ENCODE measurements around the gene RASSF5.

Gene RASSF5, protein sequence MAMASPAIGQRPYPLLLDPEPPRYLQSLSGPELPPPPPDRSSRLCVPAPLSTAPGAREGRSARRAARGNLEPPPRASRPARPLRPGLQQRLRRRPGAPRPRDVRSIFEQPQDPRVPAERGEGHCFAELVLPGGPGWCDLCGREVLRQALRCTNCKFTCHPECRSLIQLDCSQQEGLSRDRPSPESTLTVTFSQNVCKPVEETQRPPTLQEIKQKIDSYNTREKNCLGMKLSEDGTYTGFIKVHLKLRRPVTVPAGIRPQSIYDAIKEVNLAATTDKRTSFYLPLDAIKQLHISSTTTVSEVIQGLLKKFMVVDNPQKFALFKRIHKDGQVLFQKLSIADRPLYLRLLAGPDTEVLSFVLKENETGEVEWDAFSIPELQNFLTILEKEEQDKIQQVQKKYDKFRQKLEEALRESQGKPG

DNA sequence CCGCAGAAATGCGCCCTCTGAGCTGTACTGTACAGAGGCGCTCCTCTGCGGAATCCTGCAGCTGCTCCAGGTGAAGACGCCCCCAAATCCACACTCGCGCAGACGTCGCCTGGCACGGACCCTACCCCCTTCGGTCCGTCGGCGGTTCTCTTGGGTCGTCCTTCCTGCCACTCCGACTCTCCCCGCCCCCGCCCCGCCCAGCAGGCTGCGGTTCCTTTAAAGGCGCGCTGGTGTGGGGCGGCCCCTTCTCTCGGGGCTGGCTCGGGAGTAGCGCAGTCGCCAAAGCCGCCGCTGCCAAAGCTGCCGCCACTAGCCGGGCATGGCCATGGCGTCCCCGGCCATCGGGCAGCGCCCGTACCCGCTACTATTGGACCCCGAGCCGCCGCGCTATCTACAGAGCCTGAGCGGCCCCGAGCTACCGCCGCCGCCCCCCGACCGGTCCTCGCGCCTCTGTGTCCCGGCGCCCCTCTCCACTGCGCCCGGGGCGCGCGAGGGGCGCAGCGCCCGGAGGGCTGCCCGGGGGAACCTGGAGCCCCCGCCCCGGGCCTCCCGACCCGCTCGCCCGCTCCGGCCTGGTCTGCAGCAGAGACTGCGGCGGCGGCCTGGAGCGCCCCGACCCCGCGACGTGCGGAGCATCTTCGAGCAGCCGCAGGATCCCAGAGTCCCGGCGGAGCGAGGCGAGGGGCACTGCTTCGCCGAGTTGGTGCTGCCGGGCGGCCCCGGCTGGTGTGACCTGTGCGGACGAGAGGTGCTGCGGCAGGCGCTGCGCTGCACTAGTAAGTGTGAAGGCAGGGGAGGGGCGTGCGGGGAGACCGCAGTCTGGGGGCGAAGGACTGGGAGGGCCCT lies at the start of gene RASSF5:
RASSF5 (plus strand) TSS at position 248 of the 846 bp plus-strand sequence; CDS start at position 320, 72 bp downstream.
- no peak for DNase-seq (ENCODE audit: low read depth, low spot score)

DNA sequence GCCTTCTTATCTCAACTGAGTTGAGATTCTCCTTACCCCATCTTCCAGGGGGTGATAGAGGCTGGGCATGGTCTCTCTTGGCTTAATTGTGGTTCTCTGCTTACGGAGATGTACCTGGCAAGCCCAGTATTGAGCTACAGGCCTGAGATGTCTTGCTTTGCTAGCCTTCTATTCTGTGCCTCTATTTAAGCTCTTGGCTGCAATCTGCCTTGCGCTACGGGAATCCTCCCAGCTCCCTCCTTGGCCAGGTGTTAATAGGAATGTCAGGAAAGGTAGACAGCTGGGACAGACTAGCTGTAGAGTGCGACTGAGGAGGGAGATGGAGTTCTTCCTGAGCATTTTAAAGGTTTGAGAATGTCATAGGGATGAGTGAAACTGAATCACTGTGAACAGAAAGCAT lies 47.6 kb upstream of the RASSF5 start:
- no peak for DNase-seq (ENCODE audit: low read depth, low spot score)

DNA sequence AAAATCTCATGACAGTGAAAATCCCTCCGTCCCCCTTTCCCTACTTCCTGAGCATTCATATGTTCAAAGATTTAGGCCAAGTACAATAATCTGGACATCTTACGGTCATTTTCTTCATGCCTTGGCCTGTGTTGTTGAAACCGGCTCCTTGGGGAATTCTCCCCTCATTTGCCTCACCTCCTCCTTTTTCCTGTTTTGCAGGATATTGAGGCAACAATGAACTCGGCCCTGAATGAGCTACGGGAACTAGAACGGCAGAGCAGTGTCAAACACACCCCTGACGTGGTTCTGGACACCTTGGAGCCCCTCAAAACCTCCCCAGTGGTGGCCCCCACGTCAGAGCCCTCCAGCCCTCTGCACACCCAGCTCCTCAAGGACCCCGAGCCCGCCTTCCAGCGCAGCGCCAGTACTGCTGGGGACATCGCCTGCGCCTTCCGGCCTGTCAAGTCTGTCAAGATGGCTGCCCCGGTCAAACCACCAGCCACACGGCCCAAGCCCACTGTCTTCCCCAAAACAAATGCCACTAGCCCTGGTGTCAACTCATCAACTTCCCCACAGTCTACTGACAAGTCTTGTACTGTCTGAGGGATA lies 46.4 kb upstream of the RASSF5 start:
- DNase-seq (ENCODE audit: low read depth, low spot score): no peak

DNA sequence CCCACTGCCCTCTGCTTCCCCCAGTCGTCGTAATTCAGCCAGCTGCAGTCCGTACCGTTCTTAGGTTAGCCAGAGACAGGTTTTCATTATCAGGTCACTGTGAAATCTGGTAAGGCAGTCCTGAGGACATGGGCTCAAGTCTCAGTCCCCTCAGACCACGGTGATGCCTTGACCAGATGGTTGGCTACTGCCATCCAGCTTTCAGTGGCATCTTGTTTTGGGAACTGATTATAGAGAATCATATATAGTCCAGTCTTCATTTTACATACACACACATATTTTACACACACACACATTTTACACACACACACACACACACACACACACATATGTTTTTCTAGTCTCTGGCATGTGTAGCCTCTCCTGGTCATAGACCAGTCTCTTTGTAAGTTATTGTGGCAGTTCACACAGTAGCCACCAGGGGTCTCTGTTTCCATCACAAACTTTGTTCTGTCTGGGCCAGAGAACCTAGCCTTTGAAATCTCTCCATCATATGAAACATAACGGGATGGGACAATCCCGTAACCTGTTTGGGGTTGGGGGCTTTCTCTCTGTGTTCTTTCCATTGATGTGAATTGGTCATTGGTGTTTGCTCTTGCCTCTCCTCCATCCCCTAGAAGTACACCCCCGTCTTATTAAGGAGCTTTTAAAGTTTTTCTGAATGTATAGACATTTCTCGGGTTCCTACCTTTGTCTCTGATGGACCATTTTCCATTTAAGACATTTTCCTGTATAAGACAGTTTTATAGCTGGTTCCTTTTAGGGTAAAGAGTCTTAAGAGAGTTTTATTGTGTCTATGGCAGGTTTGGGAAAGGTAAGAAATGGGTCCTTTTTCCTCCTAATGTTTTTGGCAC lies 45.5 kb upstream of the RASSF5 start:
- DNase-seq (ENCODE audit: low read depth, low spot score): no peak

DNA sequence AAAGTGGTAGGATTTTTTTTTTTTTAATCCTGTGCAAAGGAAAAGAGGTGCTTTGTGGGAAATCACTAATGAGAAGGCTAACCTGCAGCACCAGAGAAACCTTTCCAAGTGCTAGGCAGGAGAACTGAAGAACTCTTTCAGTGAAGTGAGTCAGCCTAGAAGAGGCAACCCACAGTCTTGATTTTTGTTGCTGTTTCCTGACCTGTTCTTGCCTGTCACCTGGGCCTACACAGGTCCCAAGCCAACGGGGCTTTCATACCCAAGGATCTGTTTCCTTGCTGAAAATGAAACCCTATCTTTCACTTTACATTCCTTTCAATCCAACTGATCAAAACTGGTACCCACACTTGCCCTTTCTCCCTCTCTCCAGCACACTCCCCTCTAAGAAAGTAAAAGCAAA lies 44.2 kb upstream of the RASSF5 start:
- no peak for DNase-seq (ENCODE audit: low read depth, low spot score)

DNA sequence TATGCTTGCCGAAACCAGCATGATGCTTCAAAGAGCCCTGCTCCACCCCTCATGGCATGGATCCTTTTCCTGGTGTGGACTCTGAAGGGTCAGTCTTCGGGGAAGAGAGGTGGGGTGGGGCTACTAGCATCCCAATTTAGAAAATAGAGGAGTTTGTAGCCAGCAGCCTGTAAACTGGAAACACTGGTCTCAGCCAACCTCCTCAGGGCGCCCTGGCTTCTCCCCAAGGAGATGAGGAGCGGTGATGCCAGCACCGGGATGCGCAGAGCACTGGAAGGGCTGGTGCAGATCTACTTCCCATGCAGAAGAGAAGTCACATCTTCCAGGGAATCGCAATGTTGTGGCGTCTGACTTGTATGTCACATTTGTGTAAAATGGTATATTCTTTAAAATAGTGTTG lies 43.4 kb upstream of the RASSF5 start:
- DNase-seq (ENCODE audit: low read depth, low spot score): no peak

DNA sequence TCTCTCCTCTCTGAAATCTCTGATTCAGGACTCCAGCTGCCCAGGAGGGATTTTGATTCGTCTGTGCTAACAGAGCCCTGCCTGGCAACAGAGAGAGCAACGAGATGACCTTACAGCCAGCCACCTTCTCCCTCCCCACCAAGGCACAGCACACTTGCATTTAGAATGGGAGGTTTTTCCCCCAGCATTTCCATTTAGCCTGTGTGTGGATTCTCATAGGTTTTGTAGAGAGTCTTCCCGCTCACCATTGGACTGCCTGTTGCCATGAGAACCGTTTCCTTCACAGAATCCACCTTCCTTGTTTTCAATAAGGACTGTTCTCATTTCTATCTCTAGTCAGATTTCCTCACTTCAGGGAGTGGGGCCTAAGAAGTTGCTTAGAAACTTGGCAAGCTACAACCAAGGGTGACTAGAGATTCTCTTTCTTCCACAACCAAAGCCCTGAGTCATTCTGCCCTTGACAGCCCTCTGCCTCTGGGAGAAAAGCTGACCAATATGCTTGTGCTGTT lies 42.8 kb upstream of the RASSF5 start:
- no peak for DNase-seq (ENCODE audit: low read depth, low spot score)

DNA sequence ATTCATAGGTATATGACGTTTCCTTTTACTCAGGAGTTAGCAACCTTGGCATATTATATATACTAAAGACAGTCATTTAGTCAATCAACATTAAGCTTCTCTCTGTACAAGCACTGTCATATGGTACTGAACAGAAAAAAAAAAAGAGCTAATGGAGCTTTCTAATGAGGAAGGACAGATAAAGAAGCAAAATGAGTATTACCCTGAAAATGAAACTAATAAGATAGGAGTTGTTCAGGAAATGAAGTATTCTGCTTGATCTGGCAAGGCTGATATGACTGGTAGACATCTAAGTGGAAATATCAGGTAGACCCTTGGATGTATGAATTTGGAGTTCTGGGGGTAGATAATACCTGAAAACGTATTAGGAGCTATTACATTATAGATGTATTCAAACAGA lies 41.4 kb upstream of the RASSF5 start:
- DNase-seq (ENCODE audit: low read depth, low spot score): no peak

DNA sequence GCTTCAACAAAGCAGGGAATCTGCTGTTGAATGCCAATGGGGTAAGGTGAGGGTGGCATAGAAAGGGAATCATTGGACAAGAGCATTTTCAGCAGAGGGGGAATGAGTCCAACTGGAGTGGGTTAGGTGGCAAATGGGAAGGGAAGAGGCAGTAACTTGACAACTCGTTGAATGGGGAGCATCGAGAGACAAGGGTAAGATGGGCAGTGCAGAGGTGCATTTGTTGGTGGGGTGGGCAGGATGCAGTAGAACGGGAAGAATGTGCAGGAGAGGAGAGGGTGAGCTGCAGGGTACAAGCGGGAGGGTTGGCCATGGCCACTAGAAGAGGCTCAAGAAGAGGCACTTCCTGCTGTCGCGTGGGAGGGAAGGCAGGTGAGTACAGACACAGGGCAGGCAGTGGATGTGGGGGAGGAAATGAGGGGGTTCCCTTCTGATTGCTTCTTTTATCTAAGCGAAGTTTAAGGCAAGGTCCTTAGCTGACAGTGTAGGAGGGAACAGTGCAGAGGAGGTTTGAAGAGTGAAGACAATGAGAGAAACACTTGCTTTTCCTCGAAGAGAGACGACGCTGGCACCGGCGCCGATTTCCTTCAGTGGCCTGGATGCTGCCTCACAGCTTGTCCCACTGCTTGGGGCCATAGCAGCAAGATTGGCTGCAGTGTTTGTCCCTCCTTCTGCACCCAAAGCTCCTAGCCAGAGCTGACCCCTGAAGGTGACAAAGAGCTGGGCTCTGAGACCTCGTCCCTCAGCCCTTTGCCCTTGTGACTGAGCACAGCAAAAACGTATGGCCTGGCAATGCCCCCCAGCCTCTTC lies 40.3 kb upstream of the RASSF5 start:
- DNase-seq (ENCODE audit: low read depth, low spot score): no peak

DNA sequence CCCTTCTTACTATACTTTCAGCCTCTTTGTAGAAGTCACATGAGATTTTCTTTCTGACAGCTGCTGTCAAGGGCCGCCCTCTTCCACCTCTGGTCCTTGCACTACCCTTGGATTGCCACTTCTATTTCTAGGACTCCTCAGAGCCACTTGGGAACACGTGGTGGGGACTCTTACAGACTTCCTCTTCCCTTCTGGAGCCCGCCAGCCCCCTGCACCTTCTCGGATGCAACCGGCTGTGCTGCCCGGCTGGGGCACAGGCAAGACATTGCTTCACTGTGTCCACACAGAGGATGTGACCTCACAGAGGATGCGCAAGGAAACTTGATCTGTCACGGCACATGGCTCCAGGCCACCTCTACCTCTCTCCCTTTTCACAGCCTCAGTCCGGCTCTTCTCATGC lies 39.4 kb upstream of the RASSF5 start:
- DNase-seq (ENCODE audit: low read depth, low spot score): no peak

DNA sequence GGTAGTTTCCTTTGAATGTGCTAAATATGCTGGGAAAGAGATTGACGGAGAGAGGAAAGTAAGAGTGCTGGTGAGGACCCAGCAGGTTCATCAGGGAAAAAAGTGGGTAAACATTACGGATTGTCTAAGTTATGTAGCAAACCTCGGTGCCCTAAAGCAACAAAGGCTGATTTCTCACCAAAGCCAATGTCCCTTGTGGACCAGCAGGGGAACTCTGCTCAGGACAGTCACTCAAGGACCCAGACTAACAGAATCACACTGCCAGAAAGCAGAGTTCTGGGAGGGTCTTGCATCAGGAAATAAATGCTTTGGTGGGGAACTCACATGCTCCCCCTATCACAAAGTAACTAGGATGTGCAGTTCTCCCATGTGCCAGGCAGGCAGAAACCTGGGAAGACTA lies 38.8 kb upstream of the RASSF5 start:
- no peak for DNase-seq (ENCODE audit: low read depth, low spot score)

DNA sequence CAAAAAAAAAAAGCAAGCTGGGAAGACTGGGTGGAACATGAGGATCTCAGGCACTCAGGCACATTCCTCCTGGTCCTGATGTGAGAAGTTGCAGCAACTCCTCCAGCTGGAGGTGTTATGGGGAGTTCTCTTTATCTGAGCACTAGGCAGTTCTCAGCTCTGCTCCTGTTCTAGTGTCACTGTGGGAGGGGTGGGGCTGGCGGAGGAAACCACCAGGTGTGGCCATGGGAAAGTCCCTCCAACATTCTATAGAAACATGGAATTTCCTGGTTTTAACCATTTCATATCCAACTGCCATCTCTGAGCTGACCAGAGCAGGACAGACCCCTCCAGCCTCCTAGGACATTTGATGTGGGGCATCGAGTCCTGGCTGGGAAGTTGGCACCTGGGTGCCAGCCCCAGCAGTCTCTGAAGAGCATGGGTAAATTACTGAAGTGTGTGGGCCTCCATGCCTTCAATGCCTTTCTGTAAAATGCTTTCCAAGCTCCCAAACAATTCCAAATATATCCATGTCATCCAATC lies 37.9 kb upstream of the RASSF5 start:
- no peak for DNase-seq (ENCODE audit: low read depth, low spot score)

DNA sequence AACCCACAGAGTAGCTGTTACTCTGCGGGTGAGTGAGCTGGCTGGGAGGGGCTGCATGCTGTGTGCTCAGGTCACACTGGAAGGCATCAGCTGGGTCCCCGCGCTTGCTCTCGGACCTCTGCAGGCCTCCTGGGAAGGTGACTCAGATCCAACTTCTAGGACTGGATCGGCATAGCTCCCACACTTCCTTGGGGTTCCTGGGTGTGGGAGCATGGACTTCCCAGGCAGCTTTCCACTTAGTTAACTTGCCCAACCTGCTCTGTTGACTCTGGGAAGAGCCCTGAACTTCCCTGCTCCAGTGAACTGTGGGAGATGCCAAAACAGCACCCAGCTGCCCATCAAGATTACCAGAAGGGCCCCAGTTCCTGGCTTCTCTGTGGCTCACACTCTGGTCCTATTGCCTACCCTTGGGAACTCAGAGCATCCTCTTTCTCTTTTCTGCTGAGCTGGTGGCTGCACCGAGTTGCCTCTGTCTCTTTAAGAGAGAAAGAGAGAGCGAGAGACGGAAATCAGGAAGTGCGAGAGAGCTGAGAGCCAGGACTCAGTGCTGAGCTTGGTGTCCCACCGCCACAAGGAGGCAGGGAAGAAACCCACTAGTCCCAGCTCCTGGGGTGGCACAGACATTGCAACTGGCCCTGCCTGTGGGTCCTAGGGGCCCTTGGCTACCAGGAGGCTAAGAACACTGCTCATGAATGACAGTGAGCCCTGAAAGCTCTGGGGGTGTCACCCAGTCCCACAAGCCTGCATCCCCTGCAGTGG lies 37.2 kb upstream of the RASSF5 start, which contains the start of gene IKBKE:
IKBKE (plus strand) TSS at position 544 of the 759 bp plus-strand sequence. CDS start 2,752 bp downstream, outside the sequence.
- no peak for DNase-seq (ENCODE audit: low read depth, low spot score)

DNA sequence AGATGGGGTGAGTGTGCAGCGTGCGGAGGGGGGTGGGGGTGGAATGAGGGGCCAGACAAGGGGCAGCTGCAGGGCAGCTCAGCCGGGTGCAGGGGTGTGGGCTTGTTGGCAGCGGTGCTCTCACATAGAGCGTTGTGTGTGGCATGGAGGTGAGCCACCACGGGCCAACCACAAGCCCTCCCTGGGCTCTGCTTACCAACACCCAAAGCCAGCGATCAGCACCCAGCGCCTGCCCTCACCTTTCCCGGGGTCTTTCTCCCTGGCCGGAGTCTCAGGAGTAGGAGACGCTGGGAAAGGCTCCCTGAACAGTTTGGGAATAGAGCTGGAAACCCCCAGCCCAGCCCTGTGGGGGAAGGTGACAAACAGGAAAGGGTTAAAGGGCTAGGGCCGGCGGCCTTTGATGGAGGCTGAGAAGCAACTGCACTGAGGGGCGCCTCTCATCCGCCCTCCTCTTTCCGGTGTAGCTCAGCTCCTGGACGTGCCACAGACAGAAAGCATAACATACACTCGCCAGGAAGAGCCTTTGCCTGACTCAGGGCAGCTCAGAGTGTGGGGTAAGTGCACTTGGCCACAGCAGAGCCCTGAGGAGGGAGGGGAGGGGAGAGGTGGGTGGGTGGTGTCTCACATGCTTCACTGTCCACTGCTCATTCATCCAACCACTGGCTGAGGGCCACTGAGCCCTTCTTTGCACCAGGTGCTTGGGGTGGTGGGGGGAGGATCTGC lies 36.5 kb upstream of the RASSF5 start:
- no peak for DNase-seq (ENCODE audit: low read depth, low spot score)

DNA sequence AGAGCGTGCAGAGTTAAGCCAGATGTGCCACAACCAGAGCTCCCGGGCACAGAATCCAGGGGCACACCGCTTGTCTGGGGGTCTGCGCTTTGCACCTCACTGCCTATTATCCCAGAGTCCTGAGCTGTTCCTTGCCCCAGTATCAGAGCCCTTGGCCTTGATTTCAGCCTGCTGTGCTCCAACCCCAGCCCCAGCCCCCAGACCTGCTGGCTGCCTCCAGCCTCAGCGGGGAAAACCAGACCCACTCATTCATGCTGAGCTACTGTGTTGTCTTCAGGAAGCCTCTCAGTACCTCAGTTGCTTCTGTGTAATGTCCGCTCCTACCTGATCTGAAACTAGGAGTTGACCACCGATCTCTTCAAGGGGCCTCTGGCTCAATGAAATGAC lies 35.9 kb upstream of the RASSF5 start:
- DNase-seq (ENCODE audit: low read depth, low spot score): no peak

DNA sequence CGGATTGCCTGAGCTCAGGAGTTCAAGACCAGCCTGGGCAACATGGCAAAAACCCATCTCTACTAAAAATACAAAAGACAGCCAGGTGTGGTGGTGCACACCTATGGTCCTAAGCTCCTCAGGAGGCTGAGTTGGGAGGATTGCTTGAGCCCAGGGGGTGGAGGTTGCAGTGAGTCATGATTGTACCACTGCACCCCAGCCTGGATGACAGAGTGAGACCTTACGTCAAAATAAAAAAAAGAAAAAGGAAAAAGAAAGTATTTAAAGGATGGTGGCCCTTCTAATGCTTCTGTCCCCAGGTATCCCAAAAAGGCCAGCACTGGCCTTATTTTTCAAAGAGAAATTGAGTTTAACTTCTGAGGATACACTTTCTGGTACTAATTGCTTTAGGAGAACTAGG lies 35.3 kb upstream of the RASSF5 start:
- DNase-seq (ENCODE audit: low read depth, low spot score): no peak

DNA sequence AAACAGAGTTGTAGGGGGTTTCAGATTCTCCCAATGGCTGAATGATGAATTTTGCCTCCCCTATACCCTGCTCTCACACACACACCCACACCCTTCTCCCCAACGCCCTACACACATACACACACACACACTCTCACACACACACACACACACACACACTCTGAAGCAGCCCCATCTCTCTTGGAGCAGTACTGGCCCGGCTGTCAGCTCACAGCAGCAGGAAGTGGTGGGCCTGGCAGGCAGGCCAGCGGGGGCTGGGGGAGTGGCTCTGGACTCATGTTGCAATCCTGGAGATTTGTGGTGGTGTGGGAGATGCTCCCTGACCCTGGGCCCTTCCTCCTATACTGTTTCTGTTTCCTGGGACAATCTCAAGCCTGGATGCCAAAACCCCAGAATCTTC lies 34.9 kb upstream of the RASSF5 start:
- DNase-seq (ENCODE audit: low read depth, low spot score): no peak

DNA sequence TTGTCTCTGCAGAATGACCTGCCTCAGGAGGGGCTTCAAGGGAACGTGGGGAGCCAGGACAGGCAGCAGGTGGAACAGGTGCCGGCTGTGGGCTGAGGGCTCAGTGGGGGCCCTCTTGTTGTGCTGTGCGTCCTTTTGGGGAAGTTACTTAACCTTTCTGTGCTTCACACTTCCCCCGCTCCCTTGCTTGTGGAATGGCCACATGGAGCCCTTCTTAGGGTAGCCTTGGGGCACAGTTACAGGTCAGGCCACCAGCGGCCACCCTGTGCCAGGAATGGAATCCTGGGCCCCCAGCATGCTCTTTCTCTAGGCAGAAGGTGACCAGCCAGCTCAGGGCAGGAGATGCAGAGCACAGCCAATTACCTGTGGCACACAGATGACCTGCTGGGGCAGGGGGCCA lies 34.4 kb upstream of the RASSF5 start:
- DNase-seq (ENCODE audit: low read depth, low spot score): no peak

DNA sequence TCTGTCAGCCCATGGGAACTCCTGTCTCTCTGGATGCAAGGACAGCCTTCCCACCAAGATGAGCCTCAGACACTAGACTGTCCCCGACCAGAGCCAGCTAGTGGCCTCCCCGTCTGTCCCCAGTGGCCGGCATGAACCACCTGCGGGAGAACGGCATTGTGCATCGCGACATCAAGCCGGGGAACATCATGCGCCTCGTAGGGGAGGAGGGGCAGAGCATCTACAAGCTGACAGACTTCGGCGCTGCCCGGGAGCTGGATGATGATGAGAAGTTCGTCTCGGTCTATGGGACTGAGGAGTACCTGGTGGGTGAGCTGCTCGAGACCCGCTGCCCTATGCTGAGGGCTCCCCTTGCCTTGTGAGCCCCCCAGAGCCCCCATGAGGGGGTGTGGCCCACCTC lies 31.3 kb upstream of the RASSF5 start:
- DNase-seq (ENCODE audit: low read depth, low spot score): no peak
